Neural cell (in vitro differentiated cells): ENCODE results near the gene TRIM14. TPM values are rescaled to one million over a fixed set of nuclear protein-coding genes. Genes with fewer than 3 reads are reported as not detected.

ENCODE experiments used
- H2AFZ ChIP-seq: fragments of 200-600, 300-800 bp; sonication (generic), shearing (Covaris generic); 2 replicates; pipeline ENCODE4 v1.6.0; 2014; ENCODE audit warnings: low read depth, mild to moderate bottlenecking, antibody characterized with exemption, low read length, moderate library complexity
- H3F3A ChIP-seq: fragments of 200-600 bp; shearing (Covaris generic); 2 replicates; pipeline ENCODE4 v1.6.1; 2016; ENCODE audit warnings: mild to moderate bottlenecking, moderate library complexity, mixed read lengths, antibody characterized with exemption, low read length; ENCODE audit not compliant: insufficient read depth, poor library complexity, severe bottlenecking
- H3K27ac ChIP-seq: fragments of 200-600, 300-800 bp; sonication (generic), shearing (Covaris generic); 2 replicates; pipeline ENCODE4 v1.5.1; 2014; ENCODE audit warnings: mild to moderate bottlenecking, low read length, moderate library complexity
- H3K27me3 ChIP-seq: fragments of 300-800, 200-600 bp; sonication (generic), shearing (Covaris generic); 2 replicates; pipeline ENCODE4 v1.6.0; 2014; ENCODE audit warnings: mild to moderate bottlenecking, low read depth, low read length, moderate library complexity; ENCODE audit not compliant: insufficient read depth
- H3K36me3 ChIP-seq: fragments of 300-800, 200-600 bp; sonication (generic), shearing (Covaris generic); 2 replicates; pipeline ENCODE4 v1.5.1; 2014; ENCODE audit warnings: mild to moderate bottlenecking, antibody characterized with exemption, low read length, moderate library complexity; ENCODE audit not compliant: insufficient read depth
- H3K4me2 ChIP-seq: fragments of 300-800, 200-600 bp; sonication (generic), shearing (Covaris generic); 2 replicates; pipeline ENCODE4 v1.6.0; 2014; ENCODE audit warnings: mild to moderate bottlenecking, low read length
- H3K4me3 ChIP-seq: fragments of 300-800, 200-600 bp; sonication (generic), shearing (Covaris generic); 2 replicates; pipeline ENCODE4 v1.5.1; 2014; ENCODE audit warnings: mild to moderate bottlenecking, low read length, moderate library complexity
- H3K79me2 ChIP-seq: fragments of 200-600 bp; shearing (Covaris generic); replicated peaks from 2 replicates; pipeline ENCODE4 v1.6.0; 2014; ENCODE audit warnings: mild to moderate bottlenecking, low read length, moderate library complexity; ENCODE audit not compliant: insufficient read depth
- H3K9ac ChIP-seq: fragments of 300-800, 200-600 bp; sonication (generic), shearing (Covaris generic); 2 replicates; pipeline ENCODE4 v1.6.1; 2016; ENCODE audit warnings: mild to moderate bottlenecking, low read length, mixed read lengths
- H3K9me2 ChIP-seq: fragments of 200-600 bp; shearing (Covaris generic); 2 replicates; pipeline ENCODE4 v1.6.1; 2016; ENCODE audit warnings: mild to moderate bottlenecking, low read length, mixed read lengths; ENCODE audit not compliant: insufficient read depth
- H3K9me3 ChIP-seq: fragments of 200-600, 300-800 bp; sonication (generic), shearing (Covaris generic); 2 replicates; pipeline ENCODE4 v1.6.1; 2016; ENCODE audit warnings: mild to moderate bottlenecking, mixed run types, low read length, moderate library complexity, mixed read lengths
- H4K20me1 ChIP-seq: fragments of 200-600 bp; shearing (Covaris generic); 2 replicates; pipeline ENCODE4 v1.6.1; 2016; ENCODE audit warnings: mild to moderate bottlenecking, mixed run types; ENCODE audit not compliant: insufficient read depth
- EP300 ChIP-seq: fragments of 450-650 bp; conservative IDR thresholded peaks from 2 replicates; pipeline ENCODE4 v1.6.1; 2014; ENCODE audit warnings: antibody characterized with exemption, mild to moderate bottlenecking, moderate library complexity; ENCODE audit not compliant: poor library complexity, severe bottlenecking
- EZH2 ChIP-seq: fragments of 200-600, 300-800 bp; shearing (Covaris generic), sonication (generic); IDR thresholded peaks from 2 replicates; pipeline ENCODE4 v1.6.1; 2014; ENCODE audit warnings: antibody characterized with exemption, low read length, borderline replicate concordance, mild to moderate bottlenecking; ENCODE audit not compliant: insufficient read depth, poor library complexity, severe bottlenecking
- MXI1 ChIP-seq: fragments of 450-650 bp; conservative IDR thresholded peaks from 2 replicates; pipeline ENCODE4 v1.6.1; 2014; ENCODE audit warnings: antibody characterized with exemption, mild to moderate bottlenecking; ENCODE audit not compliant: poor library complexity, severe bottlenecking
- POLR2AphosphoS5 ChIP-seq: IDR thresholded peaks from 2 replicates; pipeline ENCODE4 v1.6.1; 2012
- RAD21 ChIP-seq: fragments of 450-650 bp; conservative IDR thresholded peaks from 2 replicates; pipeline ENCODE4 v1.6.1; 2014; ENCODE audit warnings: antibody characterized with exemption, mild to moderate bottlenecking, moderate library complexity
- SMC3 ChIP-seq: fragments of 450-650 bp; conservative IDR thresholded peaks from 2 replicates; pipeline ENCODE4 v1.6.1; 2014; ENCODE audit warnings: antibody characterized with exemption, mild to moderate bottlenecking, moderate library complexity; ENCODE audit not compliant: poor library complexity
- TAF1 ChIP-seq: IDR thresholded peaks from 2 replicates; pipeline ENCODE4 v1.6.1; 2012; ENCODE audit warnings: low read depth
- polyA plus RNA-seq: library from polyadenylated mRNA; depleted of rRNA; stranded (reverse); fragments of >200 nt; gene quantifications from 2 replicates; pipeline ENCODE4 v1.2.3, GENCODE V29; 2014
- TF ChIP-seq, protein P1 (sequence below): IDR thresholded peaks from 2 replicates; pipeline ENCODE4 v1.6.1; 2012; ENCODE audit warnings: borderline replicate concordance
- TF ChIP-seq, protein P2 (sequence below): fragments of 450-650 bp; IDR thresholded peaks from 2 replicates; pipeline ENCODE4 v1.5.1; 2014; ENCODE audit warnings: antibody characterized with exemption, mild to moderate bottlenecking, moderate library complexity; ENCODE audit not compliant: poor library complexity, severe bottlenecking

Gene TRIM14
- polyA plus RNA-seq, 1 donor from 2014 or later = not detected

DNA sequence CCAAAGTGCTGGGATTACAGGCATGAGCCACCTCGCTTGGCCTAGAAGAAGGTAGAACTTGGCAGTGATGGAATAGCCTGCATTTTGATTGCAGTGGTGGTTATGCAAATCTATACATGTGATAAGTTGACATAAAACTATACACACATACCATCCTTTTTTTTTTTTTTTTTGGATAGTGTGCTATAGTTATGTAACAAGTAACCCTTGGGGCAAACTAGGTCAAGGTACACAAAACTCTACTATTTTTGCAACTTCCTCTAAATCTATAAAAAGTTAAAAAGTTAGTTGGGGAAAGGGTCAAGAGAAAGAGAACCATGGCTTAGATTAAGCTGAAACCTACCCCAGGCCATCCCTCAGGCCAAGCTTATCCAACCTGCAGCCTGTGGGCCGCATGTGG, 11.1 kb downstream of the TRIM14 start:
- no peak for TF ChIP-seq RAD21
- no peak for TF ChIP-seq SMC3
- TF ChIP-seq POLR2AphosphoS5 = no peak
- H3K4me3 ChIP-seq = no peak overlapping the region
- no peaks in the 10 kb centered on the region for H3K9me2 ChIP-seq
- H3F3A ChIP-seq = no peaks in the 10 kb centered on the region
- no peaks in the 10 kb centered on the region for H3K9me3 ChIP-seq
- no peak overlapping the region for H3K9ac ChIP-seq
- H3K36me3 ChIP-seq = no peaks in the 10 kb centered on the region
- no peak overlapping the region for H3K4me2 ChIP-seq
- no peak overlapping the region for H2AFZ ChIP-seq
- H3K27ac ChIP-seq = no peak overlapping the region
- H3K27me3 ChIP-seq = no peaks in the 10 kb centered on the region
- H3K79me2 ChIP-seq = no peaks in the 10 kb centered on the region
- H4K20me1 ChIP-seq = no peaks in the 10 kb centered on the region

DNA sequence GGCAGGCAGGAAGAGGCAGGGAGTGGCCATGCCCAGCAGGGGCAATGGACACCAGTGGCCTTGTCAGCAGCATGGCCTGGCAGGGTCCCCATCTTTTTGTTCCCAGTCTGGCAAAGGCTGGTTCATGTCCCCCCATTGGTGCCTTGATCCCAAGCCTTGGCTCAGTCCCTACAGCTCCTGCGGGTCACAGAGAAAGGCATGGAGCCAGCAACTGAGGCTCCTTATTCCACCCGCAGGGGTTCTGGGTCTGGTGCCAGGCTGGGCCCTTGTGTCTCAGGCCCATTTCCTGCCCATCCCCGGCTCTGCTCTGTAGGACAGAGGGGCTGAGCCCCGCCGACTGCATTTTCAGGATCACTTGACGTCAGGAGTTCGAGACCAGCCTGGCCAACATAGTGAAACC, 14.0 kb downstream of the TRIM14 start:
- TF ChIP-seq MXI1 (no peak), EZH2 (no peak), SMC3 (no peak), RAD21 (no peak), TAF1 (no peak), EP300 (no peak), POLR2AphosphoS5 (no peak)
- TF ChIP-seq, protein P1, sequence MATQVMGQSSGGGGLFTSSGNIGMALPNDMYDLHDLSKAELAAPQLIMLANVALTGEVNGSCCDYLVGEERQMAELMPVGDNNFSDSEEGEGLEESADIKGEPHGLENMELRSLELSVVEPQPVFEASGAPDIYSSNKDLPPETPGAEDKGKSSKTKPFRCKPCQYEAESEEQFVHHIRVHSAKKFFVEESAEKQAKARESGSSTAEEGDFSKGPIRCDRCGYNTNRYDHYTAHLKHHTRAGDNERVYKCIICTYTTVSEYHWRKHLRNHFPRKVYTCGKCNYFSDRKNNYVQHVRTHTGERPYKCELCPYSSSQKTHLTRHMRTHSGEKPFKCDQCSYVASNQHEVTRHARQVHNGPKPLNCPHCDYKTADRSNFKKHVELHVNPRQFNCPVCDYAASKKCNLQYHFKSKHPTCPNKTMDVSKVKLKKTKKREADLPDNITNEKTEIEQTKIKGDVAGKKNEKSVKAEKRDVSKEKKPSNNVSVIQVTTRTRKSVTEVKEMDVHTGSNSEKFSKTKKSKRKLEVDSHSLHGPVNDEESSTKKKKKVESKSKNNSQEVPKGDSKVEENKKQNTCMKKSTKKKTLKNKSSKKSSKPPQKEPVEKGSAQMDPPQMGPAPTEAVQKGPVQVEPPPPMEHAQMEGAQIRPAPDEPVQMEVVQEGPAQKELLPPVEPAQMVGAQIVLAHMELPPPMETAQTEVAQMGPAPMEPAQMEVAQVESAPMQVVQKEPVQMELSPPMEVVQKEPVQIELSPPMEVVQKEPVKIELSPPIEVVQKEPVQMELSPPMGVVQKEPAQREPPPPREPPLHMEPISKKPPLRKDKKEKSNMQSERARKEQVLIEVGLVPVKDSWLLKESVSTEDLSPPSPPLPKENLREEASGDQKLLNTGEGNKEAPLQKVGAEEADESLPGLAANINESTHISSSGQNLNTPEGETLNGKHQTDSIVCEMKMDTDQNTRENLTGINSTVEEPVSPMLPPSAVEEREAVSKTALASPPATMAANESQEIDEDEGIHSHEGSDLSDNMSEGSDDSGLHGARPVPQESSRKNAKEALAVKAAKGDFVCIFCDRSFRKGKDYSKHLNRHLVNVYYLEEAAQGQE = no peak
- TF ChIP-seq, protein P2, sequence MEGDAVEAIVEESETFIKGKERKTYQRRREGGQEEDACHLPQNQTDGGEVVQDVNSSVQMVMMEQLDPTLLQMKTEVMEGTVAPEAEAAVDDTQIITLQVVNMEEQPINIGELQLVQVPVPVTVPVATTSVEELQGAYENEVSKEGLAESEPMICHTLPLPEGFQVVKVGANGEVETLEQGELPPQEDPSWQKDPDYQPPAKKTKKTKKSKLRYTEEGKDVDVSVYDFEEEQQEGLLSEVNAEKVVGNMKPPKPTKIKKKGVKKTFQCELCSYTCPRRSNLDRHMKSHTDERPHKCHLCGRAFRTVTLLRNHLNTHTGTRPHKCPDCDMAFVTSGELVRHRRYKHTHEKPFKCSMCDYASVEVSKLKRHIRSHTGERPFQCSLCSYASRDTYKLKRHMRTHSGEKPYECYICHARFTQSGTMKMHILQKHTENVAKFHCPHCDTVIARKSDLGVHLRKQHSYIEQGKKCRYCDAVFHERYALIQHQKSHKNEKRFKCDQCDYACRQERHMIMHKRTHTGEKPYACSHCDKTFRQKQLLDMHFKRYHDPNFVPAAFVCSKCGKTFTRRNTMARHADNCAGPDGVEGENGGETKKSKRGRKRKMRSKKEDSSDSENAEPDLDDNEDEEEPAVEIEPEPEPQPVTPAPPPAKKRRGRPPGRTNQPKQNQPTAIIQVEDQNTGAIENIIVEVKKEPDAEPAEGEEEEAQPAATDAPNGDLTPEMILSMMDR = no peak
- H3K4me2 ChIP-seq = no peak overlapping the region
- H4K20me1 ChIP-seq = no peaks in the 10 kb centered on the region

DNA sequence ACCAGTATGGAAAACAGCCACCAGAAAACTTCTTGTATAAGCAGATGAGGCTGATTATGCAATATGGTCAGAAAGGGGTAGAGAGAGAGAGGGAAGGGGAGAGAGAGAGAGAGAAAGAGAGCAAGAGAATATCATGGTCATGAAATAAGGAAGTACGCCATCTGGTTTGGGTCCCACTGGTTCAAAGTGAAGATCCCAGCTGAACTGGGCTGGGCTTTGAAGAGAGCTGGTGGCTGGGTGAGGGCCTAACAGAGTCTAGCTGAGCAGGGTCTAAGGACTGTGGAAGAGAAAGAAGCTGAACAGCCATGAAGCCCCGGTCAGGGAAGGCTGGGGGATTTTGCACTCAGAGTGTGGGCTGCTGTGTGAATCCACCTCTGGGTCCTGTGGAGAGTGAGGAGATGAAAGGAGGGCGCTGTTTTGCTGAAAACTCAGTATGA, 14.6 kb downstream of the TRIM14 start:
- H3K9me3 ChIP-seq = no peaks in the 10 kb centered on the region
- no peaks in the 10 kb centered on the region for H3K79me2 ChIP-seq
- H3K9me2 ChIP-seq = no peaks in the 10 kb centered on the region
- H3K9ac ChIP-seq = no peak overlapping the region
- H3K27me3 ChIP-seq = no peaks in the 10 kb centered on the region
- no peak overlapping the region for H3K4me3 ChIP-seq
- no peak overlapping the region for H3K4me2 ChIP-seq
- H2AFZ ChIP-seq = no peak overlapping the region
- no peaks in the 10 kb centered on the region for H3K36me3 ChIP-seq
- no peak overlapping the region for H3K27ac ChIP-seq
- H4K20me1 ChIP-seq = no peaks in the 10 kb centered on the region
- H3F3A ChIP-seq = no peaks in the 10 kb centered on the region
- TF ChIP-seq, protein P2 = no peak
- no peak for TF ChIP-seq EP300
- TF ChIP-seq, protein P1 = no peak
- no peak for TF ChIP-seq MXI1
- no peak for TF ChIP-seq EZH2

More for the DNA sequence above, 14.0 kb downstream of the TRIM14 start:
- Histone ChIP-seq H3K27ac (no peak overlapping the region), H3K9ac (no peak overlapping the region), H3K4me3 (no peak overlapping the region), H3K27me3 (no peaks in the 10 kb centered on the region), H3K9me2 (no peaks in the 10 kb centered on the region), H3K79me2 (no peaks in the 10 kb centered on the region), H2AFZ (no peak overlapping the region), H3K36me3 (no peaks in the 10 kb centered on the region), H3K9me3 (no peaks in the 10 kb centered on the region), H3F3A (no peaks in the 10 kb centered on the region)
